GM23338 (cell line): ENCODE data around the gene SMIM45.
A peak's percentile ranks its signal among the peaks of the same experiment; 100 is the strongest.

Source experiments
- ATAC-seq: fragments of 200-7000 bp; cut with Tn5 transposase; 3 replicates; pipeline ENCODE4 v1.9.1; 2020
- DNase-seq: peaks from one replicate; pipeline ENCODE4 v3.0.0-alpha.2; 2015; ENCODE audit warnings: low spot score
- H2AFZ ChIP-seq: fragments of 200-600 bp; sonication (generic); 2 replicates; pipeline ENCODE4 v1.8.0; 2016; ENCODE audit warnings: antibody characterized with exemption, mild to moderate bottlenecking, moderate library complexity
- H3F3A ChIP-seq: fragments of 200-600 bp; sonication (generic); replicated peaks from 2 replicates; pipeline ENCODE4 v1.8.0; 2017; ENCODE audit warnings: antibody characterized with exemption, mixed run types, low read depth
- H3K27ac ChIP-seq: fragments of 200-600 bp; sonication (generic); 2 replicates; pipeline ENCODE4 v1.6.1; 2016; ENCODE audit warnings: low read depth
- H3K27me3 ChIP-seq: fragments of 200-600 bp; sonication (generic); 2 replicates; pipeline ENCODE4 v1.8.0; 2016; ENCODE audit warnings: mild to moderate bottlenecking, mixed run types, moderate library complexity; ENCODE audit not compliant: insufficient read depth
- H3K36me3 ChIP-seq: fragments of 200-600 bp; sonication (generic); 2 replicates; pipeline ENCODE4 v1.8.0; 2016; ENCODE audit warnings: mild to moderate bottlenecking; ENCODE audit not compliant: insufficient read depth
- H3K4me1 ChIP-seq: fragments of 200-600 bp; sonication (generic); 2 replicates; pipeline ENCODE4 v1.8.0; 2016; ENCODE audit warnings: mild to moderate bottlenecking, moderate library complexity; ENCODE audit not compliant: insufficient read depth
- H3K4me2 ChIP-seq: fragments of 200-600 bp; sonication (generic); 2 replicates; pipeline ENCODE4 v1.7.1; 2017; ENCODE audit warnings: mixed run types
- H3K4me3 ChIP-seq: fragments of 200-600 bp; sonication (generic); 2 replicates; pipeline ENCODE4 v1.6.1; 2016; ENCODE audit warnings: mixed run types
- H3K79me2 ChIP-seq: fragments of 200-600 bp; sonication (generic); replicated peaks from 2 replicates; pipeline ENCODE4 v1.8.0; 2017; ENCODE audit warnings: mild to moderate bottlenecking; ENCODE audit not compliant: insufficient read depth
- H3K9me2 ChIP-seq: fragments of 200-600 bp; sonication (generic); 2 replicates; pipeline ENCODE4 v1.8.0; 2017; ENCODE audit not compliant: insufficient read depth
- H4K20me1 ChIP-seq: fragments of 200-600 bp; sonication (generic); replicated peaks from 2 replicates; pipeline ENCODE4 v1.8.0; 2017; ENCODE audit warnings: mild to moderate bottlenecking; ENCODE audit not compliant: insufficient read depth
- H3K27ac Mint-ChIP-seq: 2 replicates; pipeline ENCODE4 v1.8.0; 2020; ENCODE audit warnings: inconsistent platforms, mild to moderate bottlenecking, moderate library complexity, mixed read lengths
- H3K27me3 Mint-ChIP-seq: 3 replicates; pipeline ENCODE4 v1.8.0; 2022; ENCODE audit warnings: low read depth, mild to moderate bottlenecking, moderate library complexity, mixed read lengths, inconsistent platforms; ENCODE audit not compliant: insufficient read depth, poor library complexity
- H3K36me3 Mint-ChIP-seq: 3 replicates; pipeline ENCODE4 v1.8.0; 2021; ENCODE audit warnings: low read depth, mild to moderate bottlenecking, inconsistent platforms, moderate library complexity, mixed read lengths
- H3K4me1 Mint-ChIP-seq: 3 replicates; pipeline ENCODE4 v1.8.0; 2020; ENCODE audit warnings: mild to moderate bottlenecking, inconsistent platforms, mixed read lengths
- H3K4me3 Mint-ChIP-seq: 3 replicates; pipeline ENCODE4 v1.8.0; 2021; ENCODE audit warnings: moderate library complexity, mild to moderate bottlenecking, inconsistent platforms, mixed read lengths
- H3K9me3 Mint-ChIP-seq: 3 replicates; pipeline ENCODE4 v1.8.0; 2020; ENCODE audit warnings: moderate library complexity, mild to moderate bottlenecking, inconsistent platforms, mixed read lengths
- CREB1 ChIP-seq: fragments of 250-450 bp; sonication (Bioruptor Pico); IDR thresholded peaks from 2 replicates; pipeline ENCODE4 v1.5.0; 2020; ENCODE audit warnings: low read depth, mild to moderate bottlenecking, moderate library complexity
- EZH2 ChIP-seq: fragments of 200-600 bp; sonication (generic); IDR thresholded peaks from one replicate; pipeline ENCODE4 v1.8.0; 2017; ENCODE audit warnings: antibody characterized with exemption, mild to moderate bottlenecking, low read depth; ENCODE audit not compliant: unreplicated experiment
- JUNB ChIP-seq: IDR thresholded peaks from one replicate; pipeline ENCODE4 v1.6.1; 2016; ENCODE audit warnings: antibody characterized with exemption; ENCODE audit not compliant: unreplicated experiment
- NANOG ChIP-seq: IDR thresholded peaks from 2 replicates; pipeline ENCODE4 v1.6.1; 2016; ENCODE audit warnings: antibody characterized with exemption, borderline replicate concordance
- POLR2AphosphoS5 ChIP-seq: IDR thresholded peaks from 2 replicates; pipeline ENCODE4 v1.6.1; 2016; ENCODE audit warnings: antibody characterized with exemption, low read depth
- STAT1 ChIP-seq: IDR thresholded peaks from one replicate; pipeline ENCODE4 v1.6.1; 2016; ENCODE audit warnings: antibody characterized with exemption; ENCODE audit not compliant: unreplicated experiment
- ZNF331 ChIP-seq: fragments of 250-450 bp; sonication (Bioruptor Pico); IDR thresholded peaks from 2 replicates; pipeline ENCODE4 v1.5.0; 2020; ENCODE audit warnings: low read depth, mild to moderate bottlenecking, moderate library complexity
- TF ChIP-seq, protein P1 (sequence below): IDR thresholded peaks from 2 replicates; pipeline ENCODE4 v1.6.1; 2016; ENCODE audit warnings: antibody characterized with exemption
- TF ChIP-seq, protein P2 (sequence below): fragments of 250-450 bp; sonication (Bioruptor Pico); IDR thresholded peaks from 2 replicates; pipeline ENCODE4 v1.5.0; 2020; ENCODE audit warnings: mild to moderate bottlenecking, moderate library complexity

SMIM45 gene

DNA sequence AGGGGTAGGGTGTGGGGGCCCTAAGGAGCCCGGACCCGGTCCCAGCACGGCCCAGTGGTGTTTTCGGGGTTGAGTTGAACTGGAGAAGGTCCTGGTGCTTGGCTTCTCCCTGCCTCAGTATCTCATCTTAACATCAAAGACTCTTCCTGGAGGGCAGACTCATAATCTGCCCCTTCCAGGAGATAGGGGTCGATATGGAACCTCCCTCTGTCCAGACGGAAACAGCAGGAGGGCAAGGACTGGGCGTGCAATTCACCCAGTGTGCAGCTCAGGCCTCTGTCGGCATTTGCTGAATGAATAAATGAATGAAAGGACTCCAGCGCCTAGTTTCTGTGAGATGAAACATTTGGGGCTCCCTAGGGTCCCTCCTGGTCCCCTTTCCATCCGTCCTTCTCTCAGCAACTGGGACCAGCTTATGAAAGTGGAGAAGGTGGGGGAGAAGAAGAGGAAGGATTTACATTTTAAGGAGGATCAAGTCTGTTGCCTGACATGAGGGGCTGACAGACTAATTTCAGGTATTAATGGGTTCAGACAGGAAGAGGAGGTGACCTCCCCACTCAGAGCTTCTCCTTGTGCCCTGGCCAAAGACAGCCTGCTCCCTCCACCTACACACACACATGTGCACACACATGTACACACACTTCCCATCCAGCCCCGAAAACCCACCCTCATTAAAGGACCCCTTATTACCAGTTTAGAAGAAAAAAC lies 36.0 kb upstream of the SMIM45 start:
- Mint-ChIP-seq H3K36me3 (no peaks in the 10 kb centered on the region; the same call in 2 of the 3 replicates), H3K27ac (no peak overlapping the region), H3K4me3 (peak overlapping the region; percentile 71), H3K27me3 (peaks cover 82% of the 10 kb centered on the region), H3K9me3 (peaks cover 6% of the 10 kb centered on the region), H3K4me1 (peaks cover 14% of the 10 kb centered on the region)
- peaks cover 96% of the 10 kb centered on the region for H3K27me3 ChIP-seq
- 0 out of 2 replicates have a peak, but pooled peaks cover 4% of the 10 kb centered on the region for H3F3A ChIP-seq
- no peaks in the 10 kb centered on the region for H3K9me2 ChIP-seq
- H2AFZ ChIP-seq: peak overlapping the region; percentile 69; the same call in 1 of the 2 replicates
- no peak for DNase-seq
- TF ChIP-seq STAT1 (no peak), EZH2 (peak; percentile 84), JUNB (no peak), NANOG (no peak), ZNF331 (no peak)
- TF ChIP-seq, protein P1, sequence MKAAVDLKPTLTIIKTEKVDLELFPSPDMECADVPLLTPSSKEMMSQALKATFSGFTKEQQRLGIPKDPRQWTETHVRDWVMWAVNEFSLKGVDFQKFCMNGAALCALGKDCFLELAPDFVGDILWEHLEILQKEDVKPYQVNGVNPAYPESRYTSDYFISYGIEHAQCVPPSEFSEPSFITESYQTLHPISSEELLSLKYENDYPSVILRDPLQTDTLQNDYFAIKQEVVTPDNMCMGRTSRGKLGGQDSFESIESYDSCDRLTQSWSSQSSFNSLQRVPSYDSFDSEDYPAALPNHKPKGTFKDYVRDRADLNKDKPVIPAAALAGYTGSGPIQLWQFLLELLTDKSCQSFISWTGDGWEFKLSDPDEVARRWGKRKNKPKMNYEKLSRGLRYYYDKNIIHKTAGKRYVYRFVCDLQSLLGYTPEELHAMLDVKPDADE: no peak
- H3K4me1 ChIP-seq: peaks cover 27% of the 10 kb centered on the region; the same call in 1 of the 2 replicates
- H3K4me3 ChIP-seq: peak overlapping the region; percentile 64
- no peaks in the 10 kb centered on the region for H3K79me2 ChIP-seq
- peaks cover 3% of the 10 kb centered on the region for H4K20me1 ChIP-seq
- H3K4me2 ChIP-seq: peak overlapping the region; percentile 84
- no peak overlapping the region for H3K27ac ChIP-seq
- no peaks in the 10 kb centered on the region for H3K36me3 ChIP-seq
- ATAC-seq: no peak

DNA sequence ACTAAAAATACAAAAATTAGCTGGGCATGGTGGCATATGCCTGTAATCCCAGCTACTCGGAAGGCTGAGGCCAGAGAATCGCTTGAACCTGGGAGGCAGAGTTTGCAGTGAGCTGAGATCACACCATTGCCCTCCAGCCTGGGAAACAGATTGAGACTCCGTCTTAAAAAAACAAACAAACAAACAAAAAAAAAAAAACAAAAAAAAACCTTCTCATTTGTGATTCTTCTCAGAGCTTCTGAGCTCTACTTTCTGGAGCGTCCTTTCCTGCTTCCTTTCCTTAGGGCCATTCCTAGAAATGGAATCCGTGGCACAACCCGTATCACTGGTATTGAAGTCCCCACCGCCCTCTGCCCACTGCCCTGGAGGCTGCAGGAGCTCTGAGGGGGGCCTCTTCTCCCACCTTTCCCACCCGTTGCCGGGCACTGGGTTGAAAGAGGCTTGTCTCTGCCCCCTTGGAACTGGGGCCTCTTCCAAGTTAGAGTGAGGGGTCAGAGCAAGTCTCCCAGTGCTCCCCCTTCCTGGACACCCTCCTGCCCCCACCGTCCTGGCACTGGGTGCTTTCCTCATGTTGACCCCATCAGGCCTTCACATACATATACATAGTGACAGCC lies 35.1 kb upstream of the SMIM45 start:
- Histone ChIP-seq H4K20me1 (peaks cover 3% of the 10 kb centered on the region), H3K27me3 (peaks cover 95% of the 10 kb centered on the region)
- no peak for DNase-seq
- TF ChIP-seq POLR2AphosphoS5: no peak
- no peak for TF ChIP-seq JUNB
- TF ChIP-seq EZH2: no peak
- TF ChIP-seq ZNF331: no peak
- TF ChIP-seq CREB1: no peak
- TF ChIP-seq, protein P1: no peak
- TF ChIP-seq, protein P2, sequence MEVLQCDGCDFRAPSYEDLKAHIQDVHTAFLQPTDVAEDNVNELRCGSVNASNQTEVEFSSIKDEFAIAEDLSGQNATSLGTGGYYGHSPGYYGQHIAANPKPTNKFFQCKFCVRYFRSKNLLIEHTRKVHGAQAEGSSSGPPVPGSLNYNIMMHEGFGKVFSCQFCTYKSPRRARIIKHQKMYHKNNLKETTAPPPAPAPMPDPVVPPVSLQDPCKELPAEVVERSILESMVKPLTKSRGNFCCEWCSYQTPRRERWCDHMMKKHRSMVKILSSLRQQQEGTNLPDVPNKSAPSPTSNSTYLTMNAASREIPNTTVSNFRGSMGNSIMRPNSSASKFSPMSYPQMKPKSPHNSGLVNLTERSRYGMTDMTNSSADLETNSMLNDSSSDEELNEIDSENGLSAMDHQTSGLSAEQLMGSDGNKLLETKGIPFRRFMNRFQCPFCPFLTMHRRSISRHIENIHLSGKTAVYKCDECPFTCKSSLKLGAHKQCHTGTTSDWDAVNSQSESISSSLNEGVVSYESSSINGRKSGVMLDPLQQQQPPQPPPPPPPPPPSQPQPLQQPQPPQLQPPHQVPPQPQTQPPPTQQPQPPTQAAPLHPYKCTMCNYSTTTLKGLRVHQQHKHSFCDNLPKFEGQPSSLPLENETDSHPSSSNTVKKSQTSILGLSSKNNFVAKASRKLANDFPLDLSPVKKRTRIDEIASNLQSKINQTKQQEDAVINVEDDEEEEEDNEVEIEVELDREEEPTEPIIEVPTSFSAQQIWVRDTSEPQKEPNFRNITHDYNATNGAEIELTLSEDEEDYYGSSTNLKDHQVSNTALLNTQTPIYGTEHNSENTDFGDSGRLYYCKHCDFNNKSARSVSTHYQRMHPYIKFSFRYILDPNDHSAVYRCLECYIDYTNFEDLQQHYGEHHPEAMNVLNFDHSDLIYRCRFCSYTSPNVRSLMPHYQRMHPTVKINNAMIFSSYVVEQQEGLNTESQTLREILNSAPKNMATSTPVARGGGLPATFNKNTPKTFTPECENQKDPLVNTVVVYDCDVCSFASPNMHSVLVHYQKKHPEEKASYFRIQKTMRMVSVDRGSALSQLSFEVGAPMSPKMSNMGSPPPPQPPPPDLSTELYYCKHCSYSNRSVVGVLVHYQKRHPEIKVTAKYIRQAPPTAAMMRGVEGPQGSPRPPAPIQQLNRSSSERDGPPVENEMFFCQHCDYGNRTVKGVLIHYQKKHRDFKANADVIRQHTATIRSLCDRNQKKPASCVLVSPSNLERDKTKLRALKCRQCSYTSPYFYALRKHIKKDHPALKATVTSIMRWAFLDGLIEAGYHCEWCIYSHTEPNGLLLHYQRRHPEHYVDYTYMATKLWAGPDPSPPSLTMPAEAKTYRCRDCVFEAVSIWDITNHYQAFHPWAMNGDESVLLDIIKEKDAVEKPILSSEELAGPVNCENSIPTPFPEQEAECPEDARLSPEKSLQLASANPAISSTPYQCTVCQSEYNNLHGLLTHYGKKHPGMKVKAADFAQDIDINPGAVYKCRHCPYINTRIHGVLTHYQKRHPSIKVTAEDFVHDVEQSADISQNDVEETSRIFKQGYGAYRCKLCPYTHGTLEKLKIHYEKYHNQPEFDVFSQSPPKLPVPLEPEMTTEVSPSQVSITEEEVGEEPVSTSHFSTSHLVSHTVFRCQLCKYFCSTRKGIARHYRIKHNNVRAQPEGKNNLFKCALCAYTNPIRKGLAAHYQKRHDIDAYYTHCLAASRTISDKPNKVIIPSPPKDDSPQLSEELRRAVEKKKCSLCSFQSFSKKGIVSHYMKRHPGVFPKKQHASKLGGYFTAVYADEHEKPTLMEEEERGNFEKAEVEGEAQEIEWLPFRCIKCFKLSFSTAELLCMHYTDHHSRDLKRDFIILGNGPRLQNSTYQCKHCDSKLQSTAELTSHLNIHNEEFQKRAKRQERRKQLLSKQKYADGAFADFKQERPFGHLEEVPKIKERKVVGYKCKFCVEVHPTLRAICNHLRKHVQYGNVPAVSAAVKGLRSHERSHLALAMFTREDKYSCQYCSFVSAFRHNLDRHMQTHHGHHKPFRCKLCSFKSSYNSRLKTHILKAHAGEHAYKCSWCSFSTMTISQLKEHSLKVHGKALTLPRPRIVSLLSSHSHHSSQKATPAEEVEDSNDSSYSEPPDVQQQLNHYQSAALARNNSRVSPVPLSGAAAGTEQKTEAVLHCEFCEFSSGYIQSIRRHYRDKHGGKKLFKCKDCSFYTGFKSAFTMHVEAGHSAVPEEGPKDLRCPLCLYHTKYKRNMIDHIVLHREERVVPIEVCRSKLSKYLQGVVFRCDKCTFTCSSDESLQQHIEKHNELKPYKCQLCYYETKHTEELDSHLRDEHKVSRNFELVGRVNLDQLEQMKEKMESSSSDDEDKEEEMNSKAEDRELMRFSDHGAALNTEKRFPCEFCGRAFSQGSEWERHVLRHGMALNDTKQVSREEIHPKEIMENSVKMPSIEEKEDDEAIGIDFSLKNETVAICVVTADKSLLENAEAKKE (CRISPR knock-in tag): no peak

More for the DNA sequence above, 35.1 kb upstream of the SMIM45 start:
- peaks cover 80% of the 10 kb centered on the region for H3K27me3 Mint-ChIP-seq
- Histone ChIP-seq H3K79me2 (no peaks in the 10 kb centered on the region), H3K4me3 (no peak overlapping the region), H3K27ac (no peak overlapping the region), H3K4me1 (peaks cover 28% of the 10 kb centered on the region; the same call in 1 of the 2 replicates), H3K9me2 (no peaks in the 10 kb centered on the region), H3K36me3 (no peaks in the 10 kb centered on the region), H3F3A (0 out of 2 replicates have a peak, but pooled peaks cover 4% of the 10 kb centered on the region), H3K4me2 (no peak overlapping the region), H2AFZ (no peak overlapping the region)
- peaks cover 10% of the 10 kb centered on the region; the same call in 2 of the 3 replicates for H3K4me1 Mint-ChIP-seq
- ATAC-seq: no peak
- no peak overlapping the region for H3K4me3 Mint-ChIP-seq
- no peak overlapping the region for H3K27ac Mint-ChIP-seq
- H3K9me3 Mint-ChIP-seq: 0 out of 3 replicates have a peak, but pooled peaks cover under 1% of the 10 kb centered on the region
- H3K36me3 Mint-ChIP-seq: no peaks in the 10 kb centered on the region; the same call in 2 of the 3 replicates
